LNCAP (cell line): ENCODE data around the gene CGNL1.

Experiments
- CTCF ChIP-seq: fragments of 450-650 bp; IDR thresholded peaks from 2 replicates; pipeline ENCODE4 v1.5.1; 2017; ENCODE audit warnings: mild to moderate bottlenecking

CGNL1 gene

GRCh38 chr15:57537488-57538264 lies 161.4 kb downstream of the CGNL1 start:
- no peak for TF ChIP-seq CTCF

DNA sequence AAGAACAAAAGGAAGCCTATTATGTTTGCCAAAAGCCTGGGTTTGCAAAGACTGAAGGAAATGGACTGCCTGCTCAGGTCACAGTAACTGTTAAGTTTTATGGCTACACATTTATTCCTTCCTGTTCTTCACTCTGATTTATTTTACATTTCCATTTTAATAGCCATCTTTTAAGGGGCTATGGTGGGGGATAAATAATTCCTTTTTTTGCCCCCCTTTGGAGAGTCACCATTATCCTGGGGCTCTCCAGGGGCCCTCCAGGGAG lies 161.9 kb downstream of the CGNL1 start:
- TF ChIP-seq CTCF = no peak

DNA sequence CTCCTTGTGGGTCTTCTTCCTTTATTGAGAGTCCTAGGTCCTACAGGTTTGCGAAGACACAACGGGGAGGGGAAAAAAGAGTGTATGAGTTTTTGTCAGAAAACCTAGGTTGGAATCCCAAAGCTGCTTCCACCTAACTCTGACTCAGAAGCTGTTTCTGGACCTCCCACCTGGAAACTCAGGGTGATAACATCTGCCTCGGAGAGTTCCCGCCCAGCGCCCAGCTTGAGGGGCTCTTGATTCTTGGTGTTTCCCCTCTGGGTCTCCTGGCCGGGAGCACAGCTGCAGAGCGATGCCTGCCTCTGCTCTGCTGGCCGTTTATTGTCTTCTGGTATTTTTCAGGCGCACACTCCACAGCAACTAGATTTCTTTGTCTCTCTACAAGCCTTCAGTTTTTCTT lies 162.5 kb downstream of the CGNL1 start:
- TF ChIP-seq CTCF = no peak

DNA sequence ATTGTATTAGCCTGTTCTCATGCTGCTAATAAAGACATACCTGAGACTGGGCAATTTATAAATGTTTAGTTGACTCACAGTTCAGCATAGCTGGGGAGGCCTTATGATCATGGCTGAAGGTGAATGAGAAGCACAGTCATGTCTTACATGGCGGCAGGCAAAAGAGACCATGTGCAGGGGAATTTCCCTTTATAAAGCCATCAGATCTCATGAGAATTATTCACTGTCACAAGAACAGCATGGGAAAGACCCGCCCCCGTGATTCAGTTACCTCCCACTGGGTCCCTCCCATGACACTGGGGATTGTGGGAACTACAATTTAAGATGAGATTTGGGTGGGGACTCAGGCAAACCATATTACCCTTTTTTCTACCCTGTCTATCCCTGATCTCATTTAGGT lies 163.9 kb downstream of the CGNL1 start:
- no peak for TF ChIP-seq CTCF

GRCh38 chr15:57540736-57541135 lies 164.4 kb downstream of the CGNL1 start:
- TF ChIP-seq CTCF = no peak

- TF ChIP-seq CTCF = no peak
Measured at GRCh38 chr15:57541271-57541670, 165.0 kb downstream of the CGNL1 start.

GRCh38 chr15:57541805-57542504 lies 165.7 kb downstream of the CGNL1 start:
- peak; percentile 90 for TF ChIP-seq CTCF
